Thoracic aorta (tissue), 2 donors: ENCODE data around the gene SH3PXD2A. TPM values are rescaled to one million over a fixed set of nuclear protein-coding genes. Genes with fewer than 3 reads are reported as not detected.

Source experiments
- ATAC-seq: fragments of 150-250 bp; one replicate; pipeline ENCODE4 v1.8.0; 2017; ENCODE audit warnings: low read depth; ENCODE audit not compliant: insufficient number of reproducible peaks, low FRiP score
- DNase-seq: peaks from one replicate; pipeline ENCODE4 v3.0.0-alpha.2; 2020; ENCODE audit warnings: low spot score
- H3K27ac ChIP-seq, 2 donors: fragments of 200-600 bp; sonication (generic); 1 replicate in 1 of 2; 2 replicates in 1 of 2; pipeline ENCODE4 v1.5.1; 2016; ENCODE audit warnings: mild to moderate bottlenecking in 2 of 2, moderate library complexity in 2 of 2
- H3K27me3 ChIP-seq: fragments of 200-600 bp; sonication (generic); replicated peaks from 2 replicates; pipeline ENCODE4 v1.6.0; 2016; ENCODE audit warnings: mild to moderate bottlenecking; ENCODE audit not compliant: insufficient read depth
- H3K36me3 ChIP-seq: fragments of 200-600 bp; sonication (generic); one replicate; pipeline ENCODE4 v1.5.1; 2016
- H3K4me1 ChIP-seq, 2 donors: fragments of 200-600 bp; sonication (generic); 1 replicate in 1 of 2; 2 replicates in 1 of 2; pipeline versions ENCODE4 v1.5.1 to v1.6.0; 2016; ENCODE audit warnings: low read depth in 2 of 2, mild to moderate bottlenecking in 1 of 2; ENCODE audit not compliant: control insufficient read depth in 1 of 2
- H3K4me3 ChIP-seq: fragments of 200-600 bp; sonication (generic); 2 replicates; pipeline ENCODE4 v1.5.1; 2016; ENCODE audit warnings: mild to moderate bottlenecking
- H3K9me3 ChIP-seq: fragments of 200-600 bp; sonication (generic); 2 replicates; pipeline ENCODE4 v1.5.1; 2016
- total RNA-seq, 2 donors: library from RNA; depleted of rRNA; stranded (reverse); fragments of >200 nt; gene quantifications; one replicate each; pipeline versions ENCODE4 v1.1.0 to v1.2.3, GENCODE V29; 2016
- TF ChIP-seq, protein P1 (sequence below): fragments of 200-600 bp; sonication (generic); IDR thresholded peaks from one replicate; pipeline ENCODE4 v1.5.1; 2019; ENCODE audit warnings: antibody characterized with exemption

Gene SH3PXD2A
- total RNA-seq, 2 donors from 2014 or later = 28.3 to 51.5 TPM

DNA sequence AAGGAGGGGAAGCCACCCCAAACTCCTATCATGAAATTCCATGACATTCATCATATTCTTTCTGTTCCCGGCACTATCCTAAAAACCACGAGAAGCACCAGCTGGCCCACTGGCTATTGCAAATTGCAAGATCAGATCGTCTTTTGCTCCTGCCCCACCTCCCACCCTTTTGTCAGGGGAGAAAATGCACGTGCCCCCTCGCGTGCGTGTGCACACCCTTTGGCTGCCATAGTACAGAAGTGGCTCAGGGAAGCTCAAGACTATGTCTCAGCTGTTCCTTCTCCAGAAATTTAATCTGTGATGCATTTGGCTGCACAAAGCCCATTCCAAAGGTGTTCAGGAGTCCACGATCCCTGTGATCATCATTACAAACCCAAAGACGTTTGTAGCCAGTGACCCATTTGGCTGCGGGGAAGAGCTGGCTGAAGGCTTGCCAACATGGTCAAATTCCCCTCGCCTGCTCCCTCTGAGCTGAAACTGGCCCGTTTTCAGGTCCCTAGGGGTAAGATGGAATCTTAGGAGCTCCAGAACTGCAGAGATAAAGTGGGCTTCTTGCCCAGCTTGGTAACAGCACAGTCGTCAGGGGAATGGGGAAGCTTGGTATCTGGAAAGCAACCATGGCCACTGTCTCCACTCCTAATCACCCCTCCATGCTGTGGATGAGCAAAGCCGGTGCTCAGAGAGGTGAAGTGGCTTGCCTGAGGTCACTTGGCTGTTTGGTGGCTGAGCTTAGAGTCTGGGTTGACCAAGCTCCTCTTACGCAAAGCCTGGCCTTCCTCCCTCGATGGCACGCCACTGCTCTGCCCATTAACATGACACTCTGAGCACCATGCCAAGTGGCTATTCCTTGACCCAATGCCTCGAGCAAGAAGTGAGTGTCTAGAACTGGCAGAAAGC lies 206.5 kb downstream of the SH3PXD2A start:
- ATAC-seq (peak; percentile 8), DNase-seq (peak; percentile 53)
- H3K36me3 ChIP-seq = no peaks in the 10 kb centered on the region
- H3K4me3 ChIP-seq = peak overlapping the region; percentile 23
- TF ChIP-seq, protein P1, sequence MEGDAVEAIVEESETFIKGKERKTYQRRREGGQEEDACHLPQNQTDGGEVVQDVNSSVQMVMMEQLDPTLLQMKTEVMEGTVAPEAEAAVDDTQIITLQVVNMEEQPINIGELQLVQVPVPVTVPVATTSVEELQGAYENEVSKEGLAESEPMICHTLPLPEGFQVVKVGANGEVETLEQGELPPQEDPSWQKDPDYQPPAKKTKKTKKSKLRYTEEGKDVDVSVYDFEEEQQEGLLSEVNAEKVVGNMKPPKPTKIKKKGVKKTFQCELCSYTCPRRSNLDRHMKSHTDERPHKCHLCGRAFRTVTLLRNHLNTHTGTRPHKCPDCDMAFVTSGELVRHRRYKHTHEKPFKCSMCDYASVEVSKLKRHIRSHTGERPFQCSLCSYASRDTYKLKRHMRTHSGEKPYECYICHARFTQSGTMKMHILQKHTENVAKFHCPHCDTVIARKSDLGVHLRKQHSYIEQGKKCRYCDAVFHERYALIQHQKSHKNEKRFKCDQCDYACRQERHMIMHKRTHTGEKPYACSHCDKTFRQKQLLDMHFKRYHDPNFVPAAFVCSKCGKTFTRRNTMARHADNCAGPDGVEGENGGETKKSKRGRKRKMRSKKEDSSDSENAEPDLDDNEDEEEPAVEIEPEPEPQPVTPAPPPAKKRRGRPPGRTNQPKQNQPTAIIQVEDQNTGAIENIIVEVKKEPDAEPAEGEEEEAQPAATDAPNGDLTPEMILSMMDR = no peak
- no peaks in the 10 kb centered on the region for H3K27me3 ChIP-seq
- H3K4me1 ChIP-seq = peaks cover 57 to 97% of the 10 kb centered on the region in 2 donors
- H3K9me3 ChIP-seq = no peaks in the 10 kb centered on the region
- peak overlapping the region; percentile 74 to 85 for H3K27ac ChIP-seq

DNA sequence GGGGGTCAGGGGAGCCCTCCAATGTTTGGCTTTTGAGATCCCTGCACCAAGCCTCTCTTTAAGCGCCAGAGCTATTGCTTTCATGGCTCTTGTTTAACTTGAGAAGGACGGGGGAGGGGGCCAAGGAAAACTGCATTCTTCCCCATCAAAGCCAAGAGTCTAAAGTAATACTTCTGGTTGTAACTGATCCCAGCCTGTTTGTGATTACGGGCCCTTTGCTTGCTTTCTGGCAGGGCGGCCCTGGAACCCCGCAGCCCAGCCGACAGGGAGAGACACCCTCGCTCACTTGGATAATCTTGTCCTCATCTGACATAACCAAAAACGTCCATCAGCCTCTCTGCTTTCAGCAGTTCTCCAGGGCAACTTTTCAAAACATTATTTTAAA lies 207.1 kb downstream of the SH3PXD2A start:
- Histone ChIP-seq H3K4me1 (peaks cover 56 to 90% of the 10 kb centered on the region in 2 donors), H3K4me3 (peak overlapping the region; percentile 23), H3K36me3 (no peaks in the 10 kb centered on the region), H3K9me3 (no peaks in the 10 kb centered on the region), H3K27ac (peak overlapping the region; percentile 74 to 85), H3K27me3 (no peaks in the 10 kb centered on the region)
- DNase-seq (no peak), ATAC-seq (no peak)
- TF ChIP-seq, protein P1 = no peak

DNA sequence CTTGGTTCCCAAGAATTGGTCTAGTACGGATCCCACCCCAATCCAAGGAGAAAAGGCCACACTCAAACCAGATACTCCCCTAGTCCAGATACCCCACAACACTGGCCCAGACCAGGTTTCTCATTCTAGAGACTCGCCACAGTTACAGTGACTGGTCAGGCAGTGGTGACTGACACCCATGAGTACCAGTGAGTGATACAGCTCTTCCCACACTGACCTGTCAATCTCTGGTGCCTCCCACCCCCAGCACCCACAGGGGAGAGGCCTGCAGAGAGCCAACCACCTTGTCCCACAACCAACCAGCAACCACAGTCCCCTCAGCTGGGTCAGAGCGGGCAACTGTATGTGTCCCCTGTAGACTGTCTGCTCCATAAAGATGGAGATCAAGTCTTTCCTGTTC lies 209.1 kb downstream of the SH3PXD2A start:
- H3K4me1 ChIP-seq = peaks cover 36 to 71% of the 10 kb centered on the region in 2 donors
- ATAC-seq (no peak), DNase-seq (no peak)
- TF ChIP-seq, protein P1 = no peak
- H3K27ac ChIP-seq = peak overlapping the region in 1 of 2 donors; percentile 24
- no peak overlapping the region for H3K4me3 ChIP-seq
- no peaks in the 10 kb centered on the region for H3K36me3 ChIP-seq
- no peaks in the 10 kb centered on the region for H3K9me3 ChIP-seq
- H3K27me3 ChIP-seq = no peaks in the 10 kb centered on the region

DNA sequence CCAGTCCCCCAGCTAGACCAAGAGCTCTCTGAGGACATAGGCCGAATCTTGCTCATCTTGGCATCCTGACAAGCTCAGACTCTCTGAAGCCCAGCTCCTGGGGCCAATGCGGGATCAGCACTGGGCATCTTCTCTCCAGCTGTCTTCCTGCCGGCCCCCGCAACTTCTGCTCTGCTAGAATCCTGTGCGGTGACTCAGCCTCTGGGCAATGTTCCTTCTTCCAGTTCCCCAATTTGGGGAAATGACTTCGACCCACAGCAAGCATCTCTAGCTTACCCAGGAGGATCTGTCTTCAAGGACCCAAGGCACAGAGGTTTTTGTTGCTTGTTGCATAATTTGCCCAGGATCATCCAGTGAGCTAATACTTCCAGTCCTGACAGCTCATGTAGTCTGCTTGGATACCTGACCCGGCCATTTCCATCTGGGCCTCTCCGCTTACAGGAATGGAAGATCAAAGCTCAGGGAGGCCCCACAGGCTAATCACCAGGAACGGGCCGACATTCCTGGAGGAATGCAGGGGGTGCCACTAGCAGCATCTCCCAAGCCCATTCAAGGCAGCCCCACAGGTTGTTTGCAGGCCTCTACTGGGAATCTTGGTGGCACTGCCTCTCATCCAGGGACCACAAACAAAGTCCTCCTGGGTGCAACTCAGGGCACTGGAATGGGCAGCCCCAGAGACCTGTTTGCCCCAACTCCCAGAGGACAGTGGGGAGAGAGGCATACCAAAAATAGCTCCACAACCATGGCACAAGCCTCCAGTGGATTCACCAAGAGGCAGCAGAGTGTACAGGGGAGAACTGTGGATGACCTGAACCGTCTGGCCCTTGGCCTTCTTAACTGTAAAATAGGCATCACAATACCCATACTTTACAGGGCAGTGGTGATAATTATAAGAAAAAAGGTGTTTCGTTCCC lies 210.0 kb downstream of the SH3PXD2A start:
- Histone ChIP-seq H3K27me3 (no peaks in the 10 kb centered on the region), H3K9me3 (no peaks in the 10 kb centered on the region), H3K4me1 (peaks cover 34 to 69% of the 10 kb centered on the region in 2 donors), H3K27ac (peak overlapping the region; percentile 24 to 64), H3K4me3 (no peak overlapping the region), H3K36me3 (no peaks in the 10 kb centered on the region)
- peak; percentile 73 for DNase-seq
- TF ChIP-seq, protein P1 = no peak
- no peak for ATAC-seq

DNA sequence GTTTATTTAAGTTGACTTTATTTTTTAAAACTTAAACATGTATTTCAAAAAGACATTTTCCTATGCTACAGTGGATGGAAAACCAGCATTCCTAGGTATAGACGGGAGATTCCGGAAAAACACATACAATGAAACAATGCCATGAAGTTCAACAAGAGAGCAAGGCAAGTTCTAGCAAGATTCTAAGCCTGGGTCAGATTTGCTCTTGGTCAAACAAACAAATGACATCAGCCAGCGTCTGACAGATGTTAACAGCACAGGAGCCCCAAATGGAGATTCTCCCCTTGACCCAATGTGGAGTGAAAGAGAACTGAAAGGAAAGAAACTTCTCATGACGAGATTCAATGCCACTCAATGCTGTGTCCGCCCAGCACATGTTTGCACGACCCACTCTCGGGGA lies 212.0 kb downstream of the SH3PXD2A start:
- Histone ChIP-seq H3K27me3 (no peaks in the 10 kb centered on the region), H3K4me1 (peaks cover 25 to 67% of the 10 kb centered on the region in 2 donors), H3K27ac (no peak overlapping the region), H3K4me3 (no peak overlapping the region), H3K36me3 (no peaks in the 10 kb centered on the region), H3K9me3 (no peaks in the 10 kb centered on the region)
- no peak for ATAC-seq
- TF ChIP-seq, protein P1 = no peak
- DNase-seq = no peak
